ENCODE measurements around the gene CDC37L1.

The CDC37L1 gene

DNA sequence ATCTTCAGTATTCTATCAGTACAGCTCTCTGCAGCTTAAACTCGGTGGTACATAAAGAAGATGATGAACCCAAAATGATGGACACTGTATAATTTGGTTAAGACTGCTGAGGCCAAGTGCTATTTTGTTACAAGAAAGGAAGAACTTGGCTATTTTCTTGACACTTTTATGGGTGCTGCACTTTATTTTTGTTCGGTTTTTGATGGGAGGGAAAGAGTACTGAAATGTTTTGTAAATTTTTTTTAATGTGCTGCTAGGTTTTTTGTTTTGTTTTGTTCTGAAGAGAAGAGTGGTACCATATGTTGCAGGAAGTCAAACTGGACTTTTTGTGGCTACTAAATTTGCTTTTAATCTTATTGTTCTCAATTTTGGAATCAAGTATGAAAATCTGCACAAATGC, 26.7 kb downstream of the CDC37L1 start:
- TF ChIP-seq, protein P1, sequence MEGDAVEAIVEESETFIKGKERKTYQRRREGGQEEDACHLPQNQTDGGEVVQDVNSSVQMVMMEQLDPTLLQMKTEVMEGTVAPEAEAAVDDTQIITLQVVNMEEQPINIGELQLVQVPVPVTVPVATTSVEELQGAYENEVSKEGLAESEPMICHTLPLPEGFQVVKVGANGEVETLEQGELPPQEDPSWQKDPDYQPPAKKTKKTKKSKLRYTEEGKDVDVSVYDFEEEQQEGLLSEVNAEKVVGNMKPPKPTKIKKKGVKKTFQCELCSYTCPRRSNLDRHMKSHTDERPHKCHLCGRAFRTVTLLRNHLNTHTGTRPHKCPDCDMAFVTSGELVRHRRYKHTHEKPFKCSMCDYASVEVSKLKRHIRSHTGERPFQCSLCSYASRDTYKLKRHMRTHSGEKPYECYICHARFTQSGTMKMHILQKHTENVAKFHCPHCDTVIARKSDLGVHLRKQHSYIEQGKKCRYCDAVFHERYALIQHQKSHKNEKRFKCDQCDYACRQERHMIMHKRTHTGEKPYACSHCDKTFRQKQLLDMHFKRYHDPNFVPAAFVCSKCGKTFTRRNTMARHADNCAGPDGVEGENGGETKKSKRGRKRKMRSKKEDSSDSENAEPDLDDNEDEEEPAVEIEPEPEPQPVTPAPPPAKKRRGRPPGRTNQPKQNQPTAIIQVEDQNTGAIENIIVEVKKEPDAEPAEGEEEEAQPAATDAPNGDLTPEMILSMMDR (IDR thresholded peaks at IDR 0.05; ENCODE audit: insufficient read depth, low read depth, low read length, missing control alignments): no peak
- H3K4me3 ChIP-seq (ENCODE audit: low read length): no peak overlapping the region

DNA sequence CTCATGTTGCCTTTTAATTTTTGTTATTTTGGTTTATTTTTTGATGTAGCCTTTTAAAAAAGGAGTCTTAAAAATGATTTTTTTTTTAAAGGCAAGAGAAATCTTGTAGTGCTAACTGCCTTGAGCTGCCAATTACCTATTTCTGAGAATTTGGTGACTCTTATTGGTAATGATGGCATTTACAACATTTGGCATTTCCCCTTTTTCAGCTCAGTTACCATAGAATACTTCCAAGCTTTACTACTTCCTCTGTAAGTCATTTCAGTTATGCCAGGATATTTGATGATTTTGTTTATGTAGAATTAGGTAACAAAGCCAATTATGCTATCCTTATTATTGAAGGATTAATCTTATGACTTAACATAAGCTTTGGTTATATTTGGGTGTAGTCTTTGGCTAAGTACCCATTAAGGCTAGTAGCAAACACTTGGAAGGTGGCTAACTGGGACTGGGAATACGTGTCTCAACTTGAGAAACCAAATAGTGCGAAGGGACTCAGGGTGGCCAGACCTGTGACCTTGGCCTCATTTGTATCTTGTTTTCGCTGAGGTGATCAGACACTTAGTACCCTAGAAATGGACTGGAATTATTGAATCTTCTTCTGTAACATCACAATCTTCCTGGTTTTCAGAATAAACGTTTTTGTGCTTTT, 27.7 kb downstream of the CDC37L1 start:
- no peak for DNase-seq (ENCODE audit: low read depth)
- TF ChIP-seq, protein P1 (IDR thresholded peaks at IDR 0.05; ENCODE audit: insufficient read depth, low read depth, low read length, missing control alignments): no peak

More for the DNA sequence above, 26.7 kb downstream of the CDC37L1 start:
- DNase-seq (ENCODE audit: low read depth): no peak

GRCh38 chr9:4709380-4709779, 30.0 kb downstream of the CDC37L1 start:
- TF ChIP-seq, protein P1 (IDR thresholded peaks at IDR 0.05; ENCODE audit: insufficient read depth, low read depth, low read length, missing control alignments): no peak
- no peak for DNase-seq (ENCODE audit: low read depth)
- H3K4me3 ChIP-seq (ENCODE audit: low read length): no peak overlapping the region

More for the DNA sequence above, 27.7 kb downstream of the CDC37L1 start:
- H3K4me3 ChIP-seq (ENCODE audit: low read length): no peak overlapping the region

DNA sequence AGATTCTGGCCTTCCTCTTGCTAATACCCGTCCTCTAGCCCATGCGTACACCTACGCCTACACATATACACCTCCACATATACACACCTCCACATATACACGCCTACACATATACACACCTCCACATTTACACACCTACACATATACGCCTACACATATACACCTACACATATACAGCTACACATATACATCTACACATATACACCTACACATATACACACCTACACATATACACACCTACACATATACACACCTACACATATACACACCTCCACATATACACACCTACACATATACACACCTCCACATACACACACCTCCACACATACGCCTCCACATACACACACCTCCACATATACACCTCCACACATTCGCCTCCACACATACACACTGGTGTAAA, 34.5 kb downstream of the CDC37L1 start:
- no peak overlapping the region for H3K4me3 ChIP-seq (ENCODE audit: low read length)
- DNase-seq (ENCODE audit: low read depth): no peak
- TF ChIP-seq, protein P1 (IDR thresholded peaks at IDR 0.05; ENCODE audit: insufficient read depth, low read depth, low read length, missing control alignments): no peak

- TF ChIP-seq, protein P1 (IDR thresholded peaks at IDR 0.05; ENCODE audit: insufficient read depth, low read depth, low read length, missing control alignments): no peak
- H3K4me3 ChIP-seq (ENCODE audit: low read length): no peak overlapping the region
- no peak for DNase-seq (ENCODE audit: low read depth)
Measured at GRCh38 chr9:4714266-4715016, 35.1 kb downstream of the CDC37L1 start.

DNA sequence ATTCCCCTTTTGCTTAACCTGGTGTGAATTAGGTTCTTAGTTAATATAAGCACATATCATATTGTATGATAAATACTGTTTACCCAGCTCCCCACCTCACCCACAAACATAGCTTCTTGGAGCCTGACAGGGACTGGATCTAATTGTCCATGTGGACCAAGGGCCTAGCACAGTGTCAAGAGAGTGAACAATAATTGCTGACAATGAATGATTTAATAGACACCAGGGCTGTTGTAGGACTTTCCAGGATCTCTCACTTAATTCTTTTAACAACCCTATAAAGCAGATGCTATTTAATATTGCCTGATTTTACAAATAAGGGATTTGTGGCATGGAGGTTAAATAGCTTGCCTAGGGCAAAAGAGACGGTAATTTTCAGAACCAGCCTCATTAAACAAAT, 36.8 kb downstream of the CDC37L1 start:
- TF ChIP-seq, protein P1 (IDR thresholded peaks at IDR 0.05; ENCODE audit: insufficient read depth, low read depth, low read length, missing control alignments): no peak
- H3K4me3 ChIP-seq (ENCODE audit: low read length): no peak overlapping the region
- no peak for DNase-seq (ENCODE audit: low read depth)
